ENCODE measurements around the gene ROBO1.
"Not testable (repeated sequence)": the region's sequence is repeated elsewhere in the genome, so short reads cannot be mapped to it uniquely, and the experiment has no call there.

The ROBO1 gene

GRCh38 chr3:78908236-78908635 is 859.6 kb downstream of the ROBO1 start:
- DNase-seq (ENCODE audit: low read depth) = no peak

- no peak for DNase-seq (ENCODE audit: low read depth)
Measured at GRCh38 chr3:78907367-78907766, 860.4 kb downstream of the ROBO1 start.

DNA sequence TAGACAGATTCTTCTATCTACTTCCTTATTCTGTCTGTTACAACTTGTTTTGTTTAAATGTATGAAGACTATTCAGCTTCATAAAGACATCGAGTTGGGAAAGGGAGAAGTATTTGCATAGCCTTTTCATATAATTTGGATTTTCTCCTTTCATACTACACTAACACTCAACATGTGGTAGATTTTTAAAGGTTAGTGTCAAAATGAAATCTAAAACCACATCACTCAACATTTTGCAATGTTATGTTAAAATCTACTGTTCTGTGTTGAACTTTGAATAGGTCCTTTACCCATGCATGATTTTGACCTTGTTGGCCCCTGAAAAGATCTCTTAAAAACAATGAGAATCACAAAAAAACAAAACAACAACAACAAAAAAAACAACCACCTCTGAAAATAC is 860.9 kb downstream of the ROBO1 start:
- DNase-seq (ENCODE audit: low read depth) = no peak

DNA sequence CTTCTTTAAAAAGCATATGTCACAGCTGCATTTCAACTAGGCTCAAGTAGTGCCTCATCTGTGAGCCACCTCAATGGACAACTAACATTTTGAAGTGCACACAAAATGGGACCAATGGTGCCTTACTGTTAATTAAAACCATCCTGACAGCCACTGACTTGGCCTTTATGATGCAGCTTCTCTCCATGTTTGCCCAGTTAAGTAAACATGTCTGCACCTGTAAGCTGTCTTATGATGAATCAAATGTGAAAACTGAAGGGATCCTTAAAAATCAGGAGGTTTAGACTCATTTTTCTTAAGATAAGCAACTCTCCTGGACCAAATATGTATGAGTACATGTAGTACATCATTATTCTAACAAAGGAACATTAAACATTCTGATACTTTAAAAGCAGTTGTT is 861.6 kb downstream of the ROBO1 start:
- no peak for DNase-seq (ENCODE audit: low read depth)

DNA sequence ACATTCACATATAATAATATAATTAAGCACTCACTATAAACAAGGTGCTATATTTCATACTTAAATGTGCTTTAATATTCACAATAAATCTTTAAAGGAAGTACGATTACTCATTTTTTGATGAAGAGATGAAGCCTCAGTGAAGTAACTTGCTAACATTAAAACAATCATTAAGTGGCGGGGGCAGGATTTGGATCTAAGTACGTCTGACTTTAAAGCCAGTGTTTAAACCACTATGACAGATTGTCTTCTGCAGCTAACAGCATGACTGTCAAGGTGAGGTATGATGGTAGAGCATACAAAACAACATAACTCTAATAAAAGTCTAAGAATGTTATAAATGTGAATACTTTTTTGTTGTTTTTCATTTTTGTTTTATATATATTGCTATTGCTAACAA is 862.1 kb downstream of the ROBO1 start:
- no peak for DNase-seq (ENCODE audit: low read depth)

- DNase-seq (ENCODE audit: low read depth) = no peak
Measured at GRCh38 chr3:78901544-78901943, 866.3 kb downstream of the ROBO1 start.

GRCh38 chr3:78900880-78901279 is 866.9 kb downstream of the ROBO1 start:
- no peak for DNase-seq (ENCODE audit: low read depth)

GRCh38 chr3:78900426-78900825 is 867.4 kb downstream of the ROBO1 start:
- DNase-seq (ENCODE audit: low read depth) = no peak

DNA sequence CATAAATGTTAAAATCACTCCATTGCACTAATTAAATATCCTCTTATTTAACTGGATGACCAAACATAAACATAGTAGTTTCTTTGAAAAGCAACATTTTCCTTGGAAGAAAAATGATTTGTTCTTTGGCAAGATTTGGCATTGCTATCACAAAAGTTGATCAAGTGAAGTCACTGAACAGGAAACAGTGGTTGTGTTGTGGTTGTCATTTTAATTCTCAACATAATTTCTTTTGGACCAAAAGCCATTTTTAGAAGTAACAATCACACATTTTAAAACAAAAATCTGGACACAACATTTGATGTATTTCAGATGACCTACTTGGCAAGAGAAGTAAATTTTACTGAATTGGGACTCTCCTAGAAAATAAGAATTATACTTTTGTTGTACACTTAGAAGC is 872.3 kb downstream of the ROBO1 start:
- DNase-seq (ENCODE audit: low read depth) = no peak

- DNase-seq (ENCODE audit: low read depth) = no peak
Measured at GRCh38 chr3:78894787-78895186, 873.0 kb downstream of the ROBO1 start.

GRCh38 chr3:78893161-78893560 is 874.6 kb downstream of the ROBO1 start:
- no peak for DNase-seq (ENCODE audit: low read depth)

DNA sequence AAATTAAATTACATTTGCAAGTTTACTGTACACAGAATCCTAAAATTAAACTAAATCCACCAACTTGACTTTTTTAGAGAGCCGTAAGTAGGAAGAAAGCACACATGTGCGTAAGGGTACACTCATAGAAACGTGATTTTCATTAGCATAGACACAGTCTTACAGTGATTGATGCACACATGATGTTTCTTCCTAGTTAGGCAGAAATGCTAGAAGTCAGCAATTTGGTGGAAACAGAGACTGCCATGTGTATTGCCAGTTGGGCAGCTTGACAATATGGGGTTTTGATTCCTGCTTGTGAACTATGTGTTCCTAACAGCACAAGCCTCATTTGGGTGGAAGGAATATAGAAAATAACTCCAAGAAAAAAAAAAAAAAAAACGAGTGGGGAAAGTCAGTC is 878.5 kb downstream of the ROBO1 start:
- no peak for DNase-seq (ENCODE audit: low read depth)

DNA sequence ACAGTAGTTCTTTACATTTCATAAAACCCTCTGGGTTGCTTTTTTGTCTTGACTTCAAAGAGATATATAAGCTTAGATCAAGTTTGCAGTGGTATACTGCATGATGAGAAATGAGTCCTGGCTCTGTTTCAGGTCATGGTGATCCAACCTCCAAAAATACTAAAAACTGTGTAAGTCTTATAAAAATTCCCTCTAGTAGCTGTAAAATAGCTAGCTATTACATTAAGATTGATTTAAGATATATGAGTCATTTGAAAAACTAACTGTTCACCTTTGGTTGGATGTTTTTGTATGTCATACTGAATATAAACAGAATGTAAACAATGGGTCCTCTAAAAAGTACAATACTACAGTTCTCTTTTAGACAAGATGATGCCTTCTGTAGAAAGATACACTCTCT is 879.2 kb downstream of the ROBO1 start:
- no peak for DNase-seq (ENCODE audit: low read depth)

DNA sequence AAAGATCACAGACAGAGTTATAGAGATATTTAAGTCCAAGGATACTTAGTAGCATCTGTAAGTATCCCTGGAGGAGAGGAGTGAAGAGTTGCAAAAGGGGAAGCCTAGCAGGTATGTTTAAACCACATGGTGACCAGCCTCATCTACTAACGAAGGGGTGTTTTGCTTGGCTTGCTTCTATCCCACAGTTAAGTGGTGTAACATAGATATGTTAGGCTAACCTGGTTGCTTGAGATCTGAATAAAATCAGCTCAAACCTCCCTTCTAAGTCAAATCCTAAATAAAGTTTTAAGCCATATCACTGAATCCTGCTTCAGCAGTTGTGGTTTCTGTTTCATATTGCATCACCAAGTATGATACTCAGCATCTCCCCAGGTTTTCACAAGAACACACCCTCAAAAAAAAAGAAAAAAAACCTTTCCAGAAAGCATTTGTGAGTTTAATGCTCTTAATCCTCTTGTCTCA is 880.2 kb downstream of the ROBO1 start:
- no peak for DNase-seq (ENCODE audit: low read depth)

DNA sequence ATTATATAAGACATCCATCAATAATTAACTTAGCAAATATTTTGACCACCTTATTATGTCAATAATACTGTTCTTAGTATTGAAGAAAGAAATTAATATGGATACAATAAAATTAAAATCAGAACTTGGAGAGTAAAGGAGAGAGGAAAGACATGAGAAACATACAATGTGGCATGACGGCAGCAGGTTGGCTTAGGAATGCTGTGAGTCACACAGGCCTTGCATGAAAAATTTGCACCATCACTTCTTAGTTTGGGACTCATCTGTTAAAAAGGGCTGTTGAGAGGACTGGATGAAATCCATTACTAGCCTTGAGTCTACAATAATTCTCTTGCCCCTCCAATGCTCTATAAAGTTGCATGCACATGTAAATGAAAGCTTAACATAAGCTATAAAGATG is 880.8 kb downstream of the ROBO1 start:
- no peak for DNase-seq (ENCODE audit: low read depth)

DNA sequence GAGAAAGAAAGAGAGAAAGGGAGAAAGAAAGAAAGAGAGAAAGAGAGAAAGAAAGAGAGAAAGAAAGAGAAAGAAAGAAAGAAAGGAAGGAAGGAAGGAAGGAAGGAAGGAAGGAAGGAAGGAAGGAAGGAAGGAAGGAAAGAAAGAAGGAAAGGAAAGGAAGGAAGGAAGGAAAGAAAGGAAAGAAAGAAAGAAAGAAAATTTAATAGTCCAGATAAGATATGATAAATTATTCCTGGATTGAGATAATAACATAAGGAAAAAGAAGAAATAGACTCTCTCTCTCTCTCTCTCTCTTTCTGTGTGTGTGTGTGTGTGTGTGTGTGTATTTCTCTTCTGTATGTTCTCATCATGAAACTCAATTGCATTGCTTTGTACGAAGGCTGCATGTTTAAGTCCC is 883.2 kb downstream of the ROBO1 start:
- not testable (repeated sequence) for DNase-seq (ENCODE audit: low read depth)

- no peak for DNase-seq (ENCODE audit: low read depth)
Measured at GRCh38 chr3:78882251-78882650, 885.5 kb downstream of the ROBO1 start.

DNA sequence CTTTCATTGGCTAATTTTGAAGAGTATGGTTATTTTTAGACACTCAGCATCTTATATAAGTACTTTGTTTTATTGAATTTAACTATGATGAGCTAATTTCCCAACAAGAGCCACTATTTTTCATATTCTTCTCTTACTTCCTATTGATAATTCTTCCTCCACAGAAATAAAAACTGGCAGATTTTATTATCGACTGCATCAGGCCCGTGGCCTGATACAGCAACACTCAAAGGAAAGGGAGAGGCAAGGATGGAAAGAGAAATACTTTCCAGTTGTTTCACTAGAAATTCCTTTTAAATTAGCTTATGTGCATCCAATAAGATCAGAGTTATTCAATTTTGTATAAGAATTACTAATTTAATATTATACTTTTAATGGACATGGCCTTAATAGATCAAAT is 886.3 kb downstream of the ROBO1 start:
- no peak for DNase-seq (ENCODE audit: low read depth)

DNA sequence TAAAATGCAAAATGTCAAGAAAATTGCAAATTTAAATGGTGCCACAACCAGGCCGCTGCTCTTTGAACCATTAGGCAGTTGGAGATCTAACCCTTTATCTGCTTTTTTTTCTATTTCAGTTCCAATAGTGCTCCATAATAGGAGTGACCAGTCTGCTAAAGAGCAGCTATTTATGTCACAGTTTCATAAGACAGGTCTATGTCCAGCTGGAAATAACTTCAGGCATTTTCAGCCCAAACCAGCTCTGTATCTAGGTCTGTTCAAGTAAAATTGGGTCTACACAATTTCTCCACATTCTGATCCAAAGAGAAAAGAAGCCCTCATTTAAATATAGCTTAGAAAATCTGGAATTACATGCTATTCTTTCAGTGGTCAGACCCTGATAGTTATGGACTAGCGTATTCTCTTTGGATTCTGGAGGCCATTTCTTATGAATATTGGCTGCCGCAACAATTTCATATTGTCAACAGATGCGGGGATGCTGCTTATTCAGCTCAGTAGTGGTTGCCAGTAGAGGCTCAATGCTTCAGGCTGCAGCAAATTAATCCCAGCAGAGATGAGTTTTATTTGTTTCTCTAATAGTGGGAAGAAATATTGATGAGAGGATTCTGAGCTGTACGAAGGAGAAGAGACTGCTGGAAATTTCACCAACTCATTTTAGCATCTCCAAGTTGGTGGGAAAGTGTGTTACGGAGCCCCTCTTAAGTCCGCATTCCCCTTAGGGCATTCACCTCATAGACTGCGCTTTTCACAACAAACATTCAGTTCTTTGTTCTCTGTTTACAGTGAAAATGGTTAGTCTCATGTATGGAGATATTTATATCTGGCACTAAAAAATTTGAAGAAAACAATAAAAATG is 887.0 kb downstream of the ROBO1 start:
- no peak for DNase-seq (ENCODE audit: low read depth)

DNA sequence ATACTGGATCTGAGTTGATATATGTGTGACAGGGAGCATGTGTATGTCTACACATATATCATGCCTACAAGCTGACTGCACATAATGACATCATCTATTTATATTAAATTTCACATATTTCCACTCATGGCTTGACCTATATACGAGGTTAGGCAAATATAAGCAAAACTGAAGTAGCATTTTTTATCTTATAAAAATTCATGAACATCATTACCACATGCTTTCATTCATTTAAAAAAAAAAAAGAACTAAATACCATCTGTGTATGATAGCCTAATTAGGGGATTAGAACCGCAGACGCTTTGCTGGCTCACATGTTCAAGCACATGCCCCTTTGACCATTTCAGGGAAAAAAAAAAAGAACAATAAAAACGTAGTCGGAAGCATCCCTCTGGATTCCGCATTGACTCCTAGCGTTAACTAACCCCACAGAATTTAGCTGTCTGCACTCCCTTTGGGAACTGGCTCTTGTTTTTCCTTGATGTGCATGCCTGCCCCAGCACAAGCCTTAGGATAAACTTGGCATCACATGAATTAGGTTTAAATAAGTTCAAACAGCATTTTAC is 888.4 kb downstream of the ROBO1 start:
- no peak for DNase-seq (ENCODE audit: low read depth)

GRCh38 chr3:78878789-78879188 is 889.0 kb downstream of the ROBO1 start:
- no peak for DNase-seq (ENCODE audit: low read depth)

GRCh38 chr3:78878011-78878410 is 889.8 kb downstream of the ROBO1 start:
- no peak for DNase-seq (ENCODE audit: low read depth)

- no peak for DNase-seq (ENCODE audit: low read depth)
Measured at GRCh38 chr3:78875851-78876250, 891.9 kb downstream of the ROBO1 start.

- DNase-seq (ENCODE audit: low read depth) = no peak
Measured at GRCh38 chr3:78875436-78875835, 892.4 kb downstream of the ROBO1 start.

Measured in GM04504 (cell line).